ENCODE data around the gene PGP.
"Not testable (repeated sequence)": the region's sequence is repeated elsewhere in the genome, so short reads cannot be mapped to it uniquely, and the experiment has no call there.

Gene PGP

DNA sequence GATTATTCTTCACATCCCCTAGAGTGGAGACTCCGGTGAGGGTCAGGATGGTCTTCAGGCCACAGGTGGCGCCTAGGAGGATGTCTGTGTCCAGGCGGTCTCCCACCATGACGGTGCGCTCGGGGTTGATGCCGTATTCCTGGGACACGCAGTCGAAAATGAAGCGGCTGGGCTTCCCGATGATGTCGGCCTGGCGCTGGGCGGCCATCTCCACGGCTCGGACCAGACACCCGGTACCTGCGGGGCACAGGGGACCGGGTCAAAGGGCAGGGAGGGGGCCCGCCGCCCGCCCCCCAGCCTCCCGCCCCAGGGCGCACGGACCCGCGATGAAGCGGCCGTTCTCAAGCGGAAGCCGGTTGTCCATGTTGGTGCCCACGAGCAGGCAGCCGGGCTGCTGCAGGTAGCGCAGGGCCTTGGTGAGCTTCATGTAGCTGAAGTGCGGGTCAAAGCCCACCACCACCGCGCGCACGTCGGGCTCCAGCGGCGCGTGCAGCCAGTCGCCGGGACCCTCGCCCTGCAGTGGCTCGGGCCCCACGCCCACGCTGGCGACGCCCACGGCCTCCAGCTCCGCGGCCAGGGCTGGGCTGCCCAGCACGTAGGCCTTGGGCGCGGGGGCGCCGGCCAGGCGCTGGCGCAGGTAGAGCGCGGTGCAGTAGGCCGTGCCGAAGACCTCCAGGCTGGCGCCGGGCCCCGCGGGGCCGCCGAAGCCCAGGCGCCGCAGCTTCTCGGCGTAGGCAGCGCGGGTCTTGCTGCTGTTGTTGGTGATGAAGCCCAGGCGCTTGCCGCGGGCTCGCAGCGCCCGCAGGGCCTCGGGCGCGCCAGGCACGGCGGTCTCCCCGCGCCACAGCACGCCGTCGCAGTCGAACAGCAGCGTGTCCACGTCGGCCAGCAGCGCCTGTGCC lies 572 bp downstream of the PGP start:
- DNase-seq, result no peak

DNA sequence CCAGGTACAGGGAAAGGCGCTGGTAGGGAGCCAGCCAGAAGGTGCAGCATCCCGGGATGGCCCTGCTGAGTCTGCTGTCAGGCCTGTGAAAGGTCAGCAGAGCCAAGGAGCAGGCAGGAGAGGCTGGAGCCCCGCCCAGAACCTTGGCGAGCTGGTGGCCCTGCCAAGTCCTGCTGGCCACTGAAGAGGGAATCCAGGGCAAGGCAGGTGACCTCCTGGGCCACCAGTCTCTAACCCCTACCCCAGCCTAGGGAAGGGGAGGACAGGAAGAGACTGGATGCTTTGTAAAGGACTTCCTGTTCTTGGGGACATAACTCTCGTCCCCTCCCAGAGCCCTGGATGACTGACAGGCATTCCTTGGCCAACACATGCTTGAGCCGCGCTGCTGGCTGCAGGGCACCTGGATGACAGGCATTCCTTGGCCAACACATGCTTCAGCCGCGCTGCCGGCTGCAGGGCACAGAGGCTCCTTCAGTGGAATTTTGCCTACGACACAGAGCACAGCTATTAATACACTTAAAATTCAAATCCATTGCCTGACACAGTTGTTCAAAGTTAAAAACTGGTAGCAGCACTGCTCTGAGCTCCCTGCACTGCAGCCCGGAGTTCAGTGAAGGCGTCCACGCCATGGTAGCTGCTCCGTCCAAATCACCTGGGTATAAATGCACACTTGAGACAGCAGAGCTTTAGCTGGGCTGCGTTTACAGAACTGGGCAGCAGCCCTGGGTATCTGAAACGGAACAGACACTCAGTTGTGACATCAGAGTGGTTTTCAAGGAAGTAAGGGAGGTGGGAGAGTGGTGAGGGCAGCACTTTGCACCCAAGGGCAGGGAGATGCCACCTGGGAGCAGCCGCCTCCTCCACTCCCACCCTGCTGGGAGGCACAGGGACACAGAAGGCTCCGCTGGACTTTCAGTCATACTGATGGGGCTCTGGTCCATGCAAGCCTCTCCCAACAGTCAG lies 2.0 kb downstream of the PGP start:
- no peak for DNase-seq

DNA sequence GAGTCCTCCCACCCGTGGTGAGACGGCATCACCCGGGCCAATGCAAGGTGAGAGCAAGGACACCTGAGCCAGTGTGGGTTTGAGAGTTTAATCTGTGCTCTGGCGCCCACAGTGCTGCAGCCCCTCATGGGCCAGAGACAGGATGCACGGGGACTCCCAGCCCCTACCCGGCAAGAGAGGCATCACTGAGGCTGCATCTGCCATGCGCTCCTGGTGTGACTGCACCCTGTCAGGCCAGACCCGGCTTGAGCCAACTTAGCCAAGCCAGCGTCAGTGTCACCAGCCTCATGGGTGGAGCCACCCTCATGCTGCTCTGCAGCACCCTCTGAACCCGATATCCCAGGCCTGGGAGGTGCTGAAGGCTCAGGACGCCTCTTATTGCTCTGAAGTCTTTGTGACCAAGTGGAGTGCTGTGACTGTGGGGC lies 2.7 kb downstream of the PGP start:
- DNase-seq, result no peak

DNA sequence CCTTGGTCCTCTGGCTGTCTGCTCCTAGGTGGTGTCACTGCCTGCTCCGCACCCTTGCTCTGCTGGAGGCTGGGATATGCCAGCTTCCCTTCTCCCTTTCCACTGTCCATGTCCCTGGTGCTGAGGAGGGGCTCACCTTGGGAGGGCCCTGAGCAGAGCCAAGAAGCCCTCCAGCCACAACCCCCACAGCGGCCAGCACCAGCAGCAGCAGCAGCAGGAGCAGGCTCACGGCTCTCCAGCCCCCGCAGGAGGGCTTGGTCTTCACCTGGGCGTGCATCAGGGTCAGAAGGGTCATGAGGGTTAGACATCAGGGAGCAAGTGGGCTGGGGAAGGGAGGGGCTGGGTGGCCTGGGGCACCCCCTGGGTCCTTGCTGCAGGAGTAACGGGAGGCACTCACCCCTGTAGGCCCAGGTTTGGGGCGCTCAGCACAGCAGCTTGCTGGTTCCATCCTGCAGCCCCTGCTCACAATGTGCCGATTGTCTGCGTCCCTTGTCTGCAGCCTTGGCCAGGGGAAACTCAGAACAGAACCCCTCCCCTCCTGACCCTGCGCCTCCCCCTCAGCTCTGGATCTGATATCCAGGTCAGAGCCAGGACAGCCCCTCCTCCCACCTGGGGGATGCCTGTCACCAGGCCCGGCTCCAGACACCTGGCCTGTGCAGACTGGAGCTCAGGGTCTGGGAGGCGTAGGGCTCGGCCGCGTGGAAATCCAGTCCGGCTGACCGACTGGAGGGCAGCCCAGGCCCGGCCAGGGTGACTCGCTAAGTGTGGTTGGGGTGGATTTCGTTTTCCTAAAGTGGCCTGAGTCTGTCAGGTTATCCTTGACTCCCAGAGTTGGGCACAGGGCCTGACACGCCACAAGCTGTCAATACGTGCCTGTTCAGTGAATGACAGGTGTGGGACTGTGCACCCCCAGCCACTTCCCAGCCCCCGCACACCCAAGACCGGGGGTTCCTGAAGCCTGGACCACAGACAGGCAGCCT lies 4.0 kb downstream of the PGP start, which contains the start of gene BRICD5:
TSS of gene BRICD5 (minus strand) at position 478 of the 980 bp plus-strand sequence. CDS start at position 448, 30 bp downstream.
- DNase-seq, result no peak

DNA sequence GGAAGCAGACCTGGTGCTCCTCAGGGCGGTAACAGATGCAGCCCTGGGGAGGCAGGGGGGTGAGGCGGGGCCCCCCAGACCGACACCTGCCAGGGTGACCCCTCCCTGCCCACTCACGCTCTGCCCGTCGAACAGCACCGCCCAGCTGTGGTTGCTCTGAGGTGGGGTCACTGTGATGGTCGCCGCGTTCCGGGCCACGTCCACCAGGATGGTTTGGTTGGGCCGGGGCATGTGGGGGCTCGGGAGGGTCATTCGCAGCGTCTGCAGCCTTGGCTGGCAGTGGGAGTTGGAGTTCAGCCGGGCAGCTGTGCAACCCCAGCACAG lies 4.7 kb downstream of the PGP start:
- no peak for DNase-seq

DNA sequence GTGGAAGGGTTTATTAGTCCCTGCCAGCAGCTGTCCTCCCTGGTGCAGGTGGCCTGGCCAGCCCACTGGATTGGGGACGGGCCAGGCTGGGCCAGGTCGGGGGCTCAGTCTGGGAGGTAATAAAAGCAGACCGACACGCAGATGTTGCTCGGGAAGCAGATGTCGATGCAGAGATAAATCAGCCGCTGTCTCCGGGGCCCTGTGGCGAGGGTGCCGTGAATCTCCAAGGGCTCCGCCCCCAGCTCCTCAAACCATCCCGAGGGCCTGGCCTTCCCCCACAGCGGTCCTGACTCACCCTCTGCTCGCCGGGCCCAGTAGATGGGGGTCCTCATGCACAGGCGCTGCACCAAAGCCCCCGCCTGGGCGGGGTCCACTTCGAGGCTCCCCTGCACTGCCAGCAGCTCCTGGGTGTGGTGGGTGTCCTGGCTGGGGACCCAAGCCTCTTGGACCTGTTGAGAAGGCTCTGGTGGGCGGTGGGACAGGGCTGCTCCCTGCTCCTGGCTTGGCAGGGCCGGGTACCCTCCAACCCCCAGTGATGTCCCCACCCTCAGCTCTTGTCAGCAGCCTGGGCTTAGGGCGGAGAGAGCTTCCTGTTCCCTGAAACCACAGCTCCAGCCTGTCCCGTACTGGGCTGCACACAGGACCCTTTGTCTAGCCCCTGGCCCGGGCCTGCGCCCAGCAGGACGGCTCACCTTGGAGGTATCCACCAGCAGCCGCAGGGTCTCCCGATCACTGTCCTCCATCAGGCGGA lies 5.2 kb downstream of the PGP start:
- no peak for DNase-seq

DNA sequence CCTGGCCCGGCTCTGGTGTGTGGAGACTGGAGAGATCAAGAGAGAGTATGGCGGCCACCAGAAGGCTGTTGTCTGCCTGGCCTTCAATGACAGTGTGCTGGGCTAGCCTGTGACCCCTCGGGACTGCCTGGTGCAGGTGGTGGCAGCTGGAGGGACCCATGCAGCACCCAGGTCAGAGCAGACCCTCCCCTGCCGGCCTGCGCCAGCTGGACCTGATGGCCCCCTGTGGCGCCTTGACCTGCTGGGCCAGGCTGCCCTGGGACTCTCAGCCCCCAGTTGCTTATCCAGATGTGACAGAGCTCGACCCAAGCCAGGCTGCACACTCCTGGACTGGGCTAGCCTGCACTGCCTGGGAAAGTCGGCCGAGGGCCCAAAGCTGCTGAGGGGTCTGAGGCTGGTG lies 5.9 kb downstream of the PGP start:
- no peak for DNase-seq

DNA sequence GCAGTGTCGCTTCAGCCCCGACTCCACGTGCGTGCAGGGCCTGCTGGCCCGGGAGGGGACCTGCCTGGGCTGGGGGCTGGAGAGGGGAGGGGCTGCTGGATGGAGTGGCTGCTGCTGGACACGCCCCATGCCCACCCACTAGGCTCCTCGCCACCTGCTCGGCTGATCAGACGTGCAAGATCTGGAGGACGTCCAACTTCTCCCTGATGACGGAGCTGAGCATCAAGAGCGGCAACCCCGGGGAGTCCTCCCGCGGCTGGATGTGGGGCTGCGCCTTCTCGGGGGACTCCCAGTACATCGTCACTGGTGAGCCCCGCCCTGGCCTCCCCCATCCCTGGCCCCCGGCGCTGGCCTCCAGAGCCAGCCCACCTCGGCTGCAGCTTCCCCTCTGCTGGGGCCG lies 6.3 kb downstream of the PGP start:
- DNase-seq, result no peak

DNA sequence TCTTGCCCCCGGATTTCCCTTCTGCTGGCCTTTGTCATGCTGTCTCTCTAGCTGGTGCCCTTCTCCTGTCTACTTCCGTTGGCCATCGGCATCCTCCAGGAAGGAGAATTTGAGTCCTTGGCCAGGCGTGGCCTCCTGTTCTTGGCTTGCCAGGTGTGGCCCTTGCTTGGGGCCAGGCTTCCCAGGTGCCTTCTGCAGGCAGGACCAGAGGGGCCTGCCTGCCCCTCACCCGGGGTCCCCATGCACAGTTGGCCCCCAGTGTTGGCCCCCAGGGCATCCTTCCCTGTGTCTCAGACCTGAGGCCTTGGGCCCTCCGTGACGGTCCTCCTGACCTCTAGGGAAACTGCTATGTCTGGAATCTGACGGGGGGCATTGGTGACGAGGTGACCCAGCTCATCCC lies 6.8 kb downstream of the PGP start:
- DNase-seq, result no peak

DNA sequence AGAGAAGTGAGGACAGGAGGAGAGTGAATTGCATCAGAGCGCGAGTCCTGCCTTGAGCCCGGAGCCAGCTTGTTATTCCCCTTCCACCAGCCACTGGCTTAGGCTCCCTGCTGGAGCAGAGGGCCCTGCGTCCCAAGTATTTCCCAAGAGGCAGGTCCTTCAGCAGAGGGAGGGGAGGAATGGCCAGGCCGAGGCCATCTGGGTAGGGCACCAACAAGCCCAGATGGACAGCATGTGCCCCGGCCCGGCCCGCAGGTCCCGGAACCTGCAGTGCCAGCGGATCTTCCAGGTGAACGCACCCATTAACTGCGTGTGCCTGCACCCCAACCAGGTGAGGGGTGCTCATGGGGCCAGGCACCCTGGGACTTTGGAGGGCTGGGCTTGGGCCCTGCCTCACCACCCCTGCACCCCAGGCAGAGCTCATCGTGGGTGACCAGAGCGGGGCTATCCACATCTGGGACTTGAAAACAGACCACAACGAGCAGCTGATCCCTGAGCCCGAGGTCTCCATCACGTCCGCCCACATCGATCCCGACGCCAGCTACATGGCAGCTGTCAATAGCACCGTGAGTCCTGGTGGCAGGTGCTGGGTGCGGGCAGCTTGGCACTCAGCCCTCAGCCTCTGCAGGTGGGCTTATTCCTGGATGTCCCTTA lies 7.7 kb downstream of the PGP start:
- no peak for DNase-seq

DNA sequence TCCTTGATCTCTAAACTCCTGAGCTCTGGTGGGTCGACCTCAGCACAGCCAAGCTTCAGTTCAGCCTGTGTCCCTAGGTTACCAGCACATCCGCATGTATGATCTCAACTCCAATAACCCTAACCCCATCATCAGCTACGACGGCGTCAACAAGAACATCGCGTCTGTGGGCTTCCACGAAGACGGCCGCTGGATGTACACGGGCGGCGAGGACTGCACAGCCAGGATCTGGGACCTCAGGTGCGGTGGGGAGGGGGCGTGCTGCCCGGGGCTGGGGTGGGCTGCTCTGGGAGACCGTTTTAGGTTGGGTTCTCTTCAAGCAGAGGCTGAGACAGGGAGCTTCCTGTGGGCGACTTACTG lies 8.2 kb downstream of the PGP start:
- no peak for DNase-seq

DNA sequence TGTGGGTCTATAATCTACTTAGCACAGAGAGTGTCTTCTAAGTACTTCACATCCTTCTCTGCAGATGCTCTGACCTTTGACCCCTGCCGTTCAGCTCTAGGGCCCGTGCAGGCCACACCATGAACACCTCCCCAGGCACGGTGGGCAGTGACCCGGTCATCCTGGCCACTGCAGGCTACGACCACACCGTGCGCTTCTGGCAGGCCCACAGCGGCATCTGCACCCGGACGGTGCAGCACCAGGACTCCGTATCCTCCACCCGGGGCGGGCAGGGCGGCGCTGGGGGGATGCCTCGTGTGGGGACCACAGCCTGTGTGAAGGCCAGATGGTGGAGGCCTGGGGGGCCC lies 8.7 kb downstream of the PGP start:
- no peak for DNase-seq

DNA sequence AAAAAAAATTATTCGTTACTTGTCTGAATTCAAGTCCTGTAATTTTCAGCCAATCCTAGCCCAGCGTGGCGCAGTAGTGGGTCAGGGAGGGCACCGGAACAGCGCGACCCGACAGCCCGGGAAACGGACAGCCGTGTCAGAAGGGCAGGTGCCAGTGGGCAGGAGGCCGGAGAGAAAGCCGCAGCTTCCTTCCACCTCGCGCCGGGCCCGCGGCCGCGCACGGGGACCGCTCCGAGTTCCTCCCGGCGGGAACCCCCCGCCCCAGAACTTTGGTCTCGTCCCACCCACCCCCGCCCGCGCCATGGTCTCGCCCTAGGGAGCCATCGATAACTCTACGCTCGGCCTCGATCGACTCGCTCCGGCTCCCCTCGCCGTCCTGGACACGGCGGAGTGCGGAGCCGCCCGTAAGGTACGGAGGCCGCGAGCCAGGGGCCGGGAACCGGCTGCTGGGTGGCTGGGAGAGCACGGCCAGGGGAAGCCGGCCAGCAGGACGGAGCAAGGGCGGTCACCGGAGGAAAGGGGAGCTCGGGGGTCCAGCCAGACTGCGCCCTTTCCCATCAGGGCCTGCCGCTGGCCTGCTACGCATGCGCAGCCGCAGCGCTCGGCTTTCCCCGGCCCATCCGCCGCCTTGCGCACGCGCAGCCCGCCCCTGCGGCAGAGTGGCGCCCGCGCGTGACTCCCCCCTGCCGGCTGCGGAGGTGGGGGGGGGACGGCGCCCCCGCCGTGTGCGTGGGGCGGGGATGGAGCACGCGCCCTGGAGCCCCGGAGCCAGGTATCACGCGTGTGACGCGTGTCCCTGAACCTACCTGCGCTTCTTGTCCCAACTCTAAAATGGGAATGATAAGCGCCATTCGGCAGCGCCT lies 9.3 kb downstream of the PGP start, which contains the start of gene MLST8:
TSS of gene MLST8 (plus strand) at position 351 of the 863 bp plus-strand sequence. CDS start 632 bp downstream, outside the sequence.
- peak; percentile 88 for DNase-seq

DNA sequence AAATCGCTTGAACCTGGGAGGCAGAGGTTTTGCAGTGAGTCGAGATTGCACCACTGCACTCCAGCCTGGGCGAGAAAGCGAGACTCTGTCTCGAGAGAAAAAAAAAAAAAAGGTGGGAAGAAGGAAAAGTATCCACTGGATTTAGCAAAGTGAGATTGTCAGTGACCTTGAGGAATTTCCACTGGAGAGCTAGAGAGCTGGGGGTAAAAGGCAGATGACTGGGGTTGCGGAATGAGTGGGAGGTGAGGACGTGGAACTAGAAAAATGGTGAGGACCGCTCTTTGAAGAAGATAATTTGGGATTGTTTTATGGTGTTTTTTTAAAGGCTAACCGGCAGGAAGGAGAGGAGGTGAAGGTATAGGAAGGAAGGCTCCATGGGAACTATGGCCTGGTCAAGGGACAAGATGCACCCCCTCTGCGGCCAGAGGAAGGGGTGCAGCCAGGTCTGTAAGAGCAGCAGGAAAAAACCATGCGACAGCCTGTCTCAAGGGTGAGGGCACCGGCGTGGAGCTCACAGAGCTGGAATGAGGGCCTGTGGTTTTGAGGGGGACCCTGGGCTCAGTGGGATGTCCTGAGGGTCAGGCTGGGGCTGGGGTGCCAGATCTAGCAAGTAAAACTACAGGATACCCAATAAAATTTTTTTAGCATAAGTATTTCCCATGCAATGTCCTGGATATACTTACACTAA lies 10.1 kb downstream of the PGP start:
- no peak for DNase-seq

DNA sequence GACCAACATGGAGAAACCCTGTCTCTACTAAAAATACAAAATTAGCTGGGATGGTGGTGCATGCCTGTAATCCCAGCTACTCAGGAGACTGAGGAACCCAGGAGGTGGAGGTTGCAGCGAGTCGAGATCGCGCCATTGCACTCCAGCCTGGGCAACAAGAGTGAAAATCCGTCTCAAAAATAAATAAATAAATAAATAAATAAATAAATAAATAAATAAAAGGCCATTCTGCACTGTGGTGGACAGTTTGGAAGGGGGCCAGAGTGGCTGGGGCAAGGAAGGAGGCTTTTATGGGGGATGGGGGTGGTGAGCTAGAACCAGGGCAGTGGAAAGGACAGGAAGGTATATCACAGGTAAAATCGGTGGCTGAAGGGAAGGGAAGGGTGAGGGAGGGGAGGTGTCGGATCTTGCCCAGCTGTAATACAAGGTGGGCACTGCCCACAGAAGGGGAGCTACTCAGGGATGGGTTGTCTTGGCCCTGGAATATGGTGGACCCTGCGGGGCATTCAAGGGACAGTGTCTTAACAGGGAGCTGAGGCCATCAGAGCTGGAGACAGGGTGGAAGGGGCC lies 11.4 kb downstream of the PGP start:
- not testable (repeated sequence) for DNase-seq

DNA sequence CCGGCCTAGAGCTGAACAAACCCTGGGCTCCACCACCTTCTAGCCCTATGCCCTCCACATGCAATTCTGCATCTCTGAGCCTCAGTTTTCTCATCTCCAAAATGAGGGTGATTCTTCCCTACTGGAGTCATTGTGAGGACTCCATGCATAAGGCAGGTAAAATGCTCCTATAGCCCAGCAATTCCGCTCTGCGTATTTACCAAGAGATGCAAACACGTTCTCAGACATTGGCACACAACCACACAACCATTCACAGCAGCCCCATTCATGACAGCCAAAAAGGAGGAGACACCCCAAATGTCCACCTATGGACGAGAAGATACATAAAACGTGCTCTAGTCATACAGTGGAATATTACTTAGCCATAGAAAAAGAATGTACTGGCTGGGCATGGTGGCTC lies 14.3 kb downstream of the PGP start:
- DNase-seq, result no peak

DNA sequence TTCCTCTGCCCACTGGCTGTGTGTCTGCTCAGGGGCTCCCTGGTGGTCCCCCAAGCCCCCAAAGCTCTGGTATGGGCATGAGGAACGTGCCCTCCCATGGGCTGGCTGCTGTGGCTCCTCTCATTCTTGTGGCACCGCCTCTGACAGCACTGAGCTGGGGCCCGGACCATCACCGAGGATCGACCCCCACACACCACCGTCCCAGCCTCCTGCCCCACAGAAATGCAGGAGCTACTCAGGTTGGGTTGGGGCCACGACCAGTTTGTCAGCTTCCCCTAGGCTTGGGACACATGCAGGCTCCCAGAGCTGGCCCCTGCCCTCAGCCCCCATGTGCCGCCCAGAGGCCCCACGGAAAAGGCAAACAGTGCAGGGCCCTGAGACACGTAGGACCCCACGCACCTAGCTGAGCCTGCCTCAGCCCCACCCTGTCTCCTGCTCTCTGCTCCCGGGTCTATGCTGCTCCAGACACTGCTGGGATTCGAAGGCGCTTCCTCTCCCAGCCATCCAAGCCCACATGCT lies 15.0 kb downstream of the PGP start:
- DNase-seq, result no peak

DNA sequence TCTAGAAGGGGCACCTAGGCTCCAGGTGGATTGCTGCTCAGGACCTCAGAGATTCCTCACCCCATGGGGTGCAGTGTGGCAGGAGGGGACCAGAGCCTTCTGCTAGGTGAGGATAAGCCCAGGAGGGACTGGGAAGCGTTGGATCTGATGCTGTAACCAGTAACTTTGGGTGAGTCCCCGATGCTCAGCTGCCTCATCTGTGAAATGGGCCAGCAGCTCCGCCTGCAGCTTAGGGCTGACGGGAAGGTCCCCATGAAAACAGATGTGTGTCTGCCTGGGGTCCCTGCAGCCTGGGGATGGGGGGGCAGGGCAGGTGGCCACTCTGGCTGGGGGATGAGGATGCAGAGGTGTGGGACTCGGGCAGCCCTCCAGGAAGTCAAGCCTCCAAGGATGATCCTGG lies 15.5 kb downstream of the PGP start:
- DNase-seq, result no peak

DNA sequence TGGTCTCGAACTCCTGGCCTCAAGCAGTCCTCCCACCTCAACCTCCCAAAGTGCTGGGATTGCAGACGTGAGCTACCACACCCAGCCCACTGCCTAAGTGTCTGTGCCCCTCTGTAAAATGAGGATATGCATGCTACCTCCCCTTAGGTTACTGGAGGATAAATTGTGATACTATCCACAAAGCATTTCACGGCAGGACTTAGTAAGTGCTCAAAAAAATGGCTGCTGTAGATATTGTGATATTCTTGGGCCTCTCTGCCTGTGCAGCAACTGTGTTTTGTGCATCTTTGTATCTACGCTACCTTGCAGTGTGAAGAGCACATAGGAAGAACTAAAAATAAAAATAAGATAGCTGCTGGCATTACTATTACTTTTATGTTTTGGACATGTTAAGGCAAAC lies 16.4 kb downstream of the PGP start:
- DNase-seq, result no peak

Data from midbrain (tissue), 1 donor.